ENCODE data around the gene ZXDC. TPM values are rescaled to one million over a fixed set of nuclear protein-coding genes. Genes with fewer than 3 reads are reported as not detected.

The ZXDC gene
- total and polyA plus RNA-seq, 2 donors (not counting 3 experiments of a cell fraction or from before 2014, with no cell fraction given) = 15.2 to 22.6 TPM

DNA sequence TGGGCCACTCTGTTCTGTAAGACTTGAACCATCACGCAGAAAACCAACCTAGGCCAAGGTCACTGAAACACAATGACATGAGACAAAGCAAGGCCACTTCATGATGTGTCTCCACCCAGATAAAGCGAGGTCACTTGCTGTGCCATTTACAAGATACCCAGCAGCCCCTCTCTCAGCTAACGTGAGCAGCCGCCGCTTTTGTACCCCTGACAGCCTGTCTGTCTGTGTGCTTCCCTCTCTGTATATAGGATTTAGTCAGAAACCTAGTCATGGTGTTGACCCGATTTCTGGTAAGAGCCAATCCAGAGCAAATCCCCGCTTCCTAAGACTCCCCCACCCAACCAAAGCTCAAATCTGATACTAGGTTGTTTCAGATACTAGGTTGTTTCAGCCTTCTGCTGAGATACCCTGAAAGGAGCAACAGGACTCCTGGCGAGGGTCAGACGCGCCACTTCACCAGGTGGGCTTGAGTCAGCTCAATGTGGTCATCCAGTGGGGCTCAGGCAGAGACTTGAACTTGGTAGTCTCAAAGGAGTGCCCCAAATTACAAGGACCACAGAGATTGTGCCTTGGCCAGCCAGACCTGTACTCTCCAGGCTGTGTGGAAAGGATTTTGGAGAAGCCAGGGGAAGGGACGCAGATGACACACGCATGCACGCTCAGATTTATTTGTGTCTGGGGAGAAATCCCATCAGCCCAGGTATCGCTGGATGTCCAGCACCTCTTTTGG lies 3.1 kb upstream of the ZXDC start:
- BruUV-seq (replicated peaks) = no TSS peak
- H3K36me3 ChIP-seq (ENCODE audit: control insufficient read depth in 2 of 2, extremely low read depth in 1 of 2, insufficient read depth in 2 of 2, low read length in 2 of 2) = no peaks in the 10 kb centered on the region
- peaks cover 10% of the 10 kb centered on the region for H3K79me2 ChIP-seq (ENCODE audit: control insufficient read depth, insufficient read depth, low read length)
- dilution Hi-C loops (cut with MboI; ENCODE audit: extremely low pct_ligation_motif_present, low sequenced_read_pairs) = no loop called here
- no peaks in the 10 kb centered on the region for H3K9me3 ChIP-seq (replicated peaks; ENCODE audit: control insufficient read depth, insufficient read depth, low read length)
- H2AFZ ChIP-seq (ENCODE audit: low read depth, low read length) = no peak overlapping the region
- H3K9me1 ChIP-seq (replicated peaks; ENCODE audit: control insufficient read depth, extremely low read depth, insufficient read depth, low read length) = no peaks in the 10 kb centered on the region
- POLR2A ChIA-PET = no interaction called here
- FAIRE-seq (no peak), DNase-seq (ENCODE audit: low read depth, low spot score) (no peak)
- H3K27ac ChIP-seq (ENCODE audit: insufficient read depth, low read depth, low read length) = no peak overlapping the region
- no peak overlapping the region for H3K4me2 ChIP-seq (ENCODE audit: insufficient read depth, low read length)
- H3K9ac ChIP-seq (replicated peaks; ENCODE audit: extremely low read depth, insufficient read depth, low read length) = no peak overlapping the region
- H3K27me3 ChIP-seq (ENCODE audit: control insufficient read depth in 2 of 2, insufficient read depth in 2 of 2, low read length in 2 of 2) = no peaks in the 10 kb centered on the region
- TF ChIP-seq POLR2AphosphoS5 (IDR thresholded peaks at IDR 0.05; ENCODE audit: insufficient read depth, low read depth, low read length) = no peak
- CTCF ChIA-PET = interaction anchor here (1.2 kb wide), 1 partner anchor 1096 kb away, joined by 3 read pairs; no protein-coding TSS in a partner anchor
- intact Hi-C loops (cut with micrococcal nuclease) = loop anchor here (5.0 to 10.0 kb wide), 3 partner anchors 224 to 564 kb away; partner anchors contain the start of gene CHCHD6
- no peak overlapping the region for H3K4me3 ChIP-seq (replicated peaks in 1 of 3; ENCODE audit: insufficient read depth in 1 of 3, low read depth in 1 of 3, low read length in 3 of 3)
- H4K20me1 ChIP-seq (replicated peaks; ENCODE audit: control insufficient read depth, extremely low read depth, insufficient read depth, low read length) = no peaks in the 10 kb centered on the region
- H3K4me1 ChIP-seq (ENCODE audit: control insufficient read depth, extremely low read depth, insufficient read depth, low read length) = peaks cover 14% of the 10 kb centered on the region

DNA sequence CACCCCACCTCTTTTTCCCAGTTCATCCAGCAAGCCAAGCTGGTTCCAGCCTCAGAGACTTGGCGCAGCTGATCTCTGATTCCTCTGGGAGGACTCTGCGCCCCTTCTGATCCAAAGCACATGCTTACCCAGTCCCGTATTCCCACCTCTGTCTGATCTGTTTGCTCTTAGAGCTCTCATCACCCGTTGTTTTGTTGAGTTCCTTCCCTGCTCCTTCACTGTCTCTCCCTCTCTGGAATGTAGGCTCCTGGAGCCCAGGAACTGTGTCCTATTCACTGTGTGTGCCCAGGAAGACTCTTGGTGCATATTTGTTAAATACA lies 1.3 kb upstream of the ZXDC start:
- H3K27me3 ChIP-seq (ENCODE audit: control insufficient read depth in 2 of 2, insufficient read depth in 2 of 2, low read length in 2 of 2) = no peaks in the 10 kb centered on the region
- H3K9me3 ChIP-seq (replicated peaks; ENCODE audit: control insufficient read depth, insufficient read depth, low read length) = no peaks in the 10 kb centered on the region
- ChIA-PET CTCF (interaction anchor here (1.6 to 1.8 kb wide), 2 partner anchors 10 to 343 kb away, joined by 6 to 8 read pairs; no protein-coding TSS in a partner anchor), POLR2A (no interaction called here)
- H3K9me1 ChIP-seq (replicated peaks; ENCODE audit: control insufficient read depth, extremely low read depth, insufficient read depth, low read length) = no peaks in the 10 kb centered on the region
- H3K4me3 ChIP-seq (replicated peaks in 1 of 3; ENCODE audit: insufficient read depth in 1 of 3, low read depth in 1 of 3, low read length in 3 of 3) = no peak overlapping the region
- peaks cover 27% of the 10 kb centered on the region for H3K79me2 ChIP-seq (ENCODE audit: control insufficient read depth, insufficient read depth, low read length)
- no peak overlapping the region for H2AFZ ChIP-seq (ENCODE audit: low read depth, low read length)
- dilution Hi-C loops (cut with MboI; ENCODE audit: extremely low pct_ligation_motif_present, low sequenced_read_pairs) = no loop called here
- no peak overlapping the region for H3K27ac ChIP-seq (ENCODE audit: insufficient read depth, low read depth, low read length)
- no peak overlapping the region for H3K4me2 ChIP-seq (ENCODE audit: insufficient read depth, low read length)
- DNase-seq (ENCODE audit: low read depth, low spot score) (no peak), FAIRE-seq (no peak)
- H4K20me1 ChIP-seq (replicated peaks; ENCODE audit: control insufficient read depth, extremely low read depth, insufficient read depth, low read length) = no peaks in the 10 kb centered on the region
- no TSS peak for BruUV-seq (replicated peaks)
- intact Hi-C loops (cut with micrococcal nuclease) = loop anchor here (5.0 to 10.0 kb wide), 3 partner anchors 225 to 562 kb away; partner anchors contain the start of gene CHCHD6
- H3K9ac ChIP-seq (replicated peaks; ENCODE audit: extremely low read depth, insufficient read depth, low read length) = no peak overlapping the region
- peaks cover 30% of the 10 kb centered on the region for H3K4me1 ChIP-seq (ENCODE audit: control insufficient read depth, extremely low read depth, insufficient read depth, low read length)
- no peaks in the 10 kb centered on the region for H3K36me3 ChIP-seq (ENCODE audit: control insufficient read depth in 2 of 2, extremely low read depth in 1 of 2, insufficient read depth in 2 of 2, low read length in 2 of 2)
- TF ChIP-seq MAX (IDR thresholded peaks at IDR 0.05; ENCODE audit: insufficient read depth, insufficient read length) (no peak), MYC (IDR thresholded peaks at IDR 0.05; ENCODE audit: low read depth, low read length) (no peak), GATA2 (IDR thresholded peaks at IDR 0.05; ENCODE audit: insufficient read depth, insufficient read length, low read depth, low read length) (no peak), CTCF (IDR thresholded peaks at IDR 0.05; ENCODE audit: extremely low read depth in 1 of 2, insufficient read depth in 1 of 2, low read depth in 1 of 2, low read length in 2 of 2) (no peak), JUN (IDR thresholded peaks at IDR 0.05; ENCODE audit: borderline replicate concordance, insufficient read depth, insufficient read length, low read depth) (no peak), POLR2AphosphoS5 (IDR thresholded peaks at IDR 0.05; ENCODE audit: insufficient read depth, low read depth, low read length) (no peak), FOS (IDR thresholded peaks at IDR 0.05; ENCODE audit: borderline replicate concordance, insufficient read depth, low read length) (no peak), EZH2 (IDR thresholded peaks at IDR 0.05; ENCODE audit: borderline replicate concordance, low read depth, low read length, severe bottlenecking) (no peak), POLR2A (IDR thresholded peaks at IDR 0.05; ENCODE audit: low read depth, low read length) (no peak)

All from endothelial cell of umbilical vein (primary cell).